ENCODE data around the gene NOLC1. TPM values are rescaled to one million over a fixed set of nuclear protein-coding genes. Genes with fewer than 3 reads are reported as not detected.

Gene NOLC1
- polyA plus RNA-seq, 1 experiment, result 47.5 TPM

- ChIA-PET POLR2A (interaction anchor here (1.1 kb wide), 1 partner anchor 13 kb away, joined by 3 read pairs; no protein-coding TSS in a partner anchor), CTCF (interaction anchor here (0.6 to 2.1 kb wide), 5 partner anchors 10 to 225 kb away, joined by 3 to 7 read pairs (median 5); no protein-coding TSS in a partner anchor)
- peaks cover 14% of the 10 kb centered on the region for H3K36me3 ChIP-seq (ENCODE audit: control insufficient read depth, insufficient read depth, low read length)
- TF ChIP-seq, protein P1, sequence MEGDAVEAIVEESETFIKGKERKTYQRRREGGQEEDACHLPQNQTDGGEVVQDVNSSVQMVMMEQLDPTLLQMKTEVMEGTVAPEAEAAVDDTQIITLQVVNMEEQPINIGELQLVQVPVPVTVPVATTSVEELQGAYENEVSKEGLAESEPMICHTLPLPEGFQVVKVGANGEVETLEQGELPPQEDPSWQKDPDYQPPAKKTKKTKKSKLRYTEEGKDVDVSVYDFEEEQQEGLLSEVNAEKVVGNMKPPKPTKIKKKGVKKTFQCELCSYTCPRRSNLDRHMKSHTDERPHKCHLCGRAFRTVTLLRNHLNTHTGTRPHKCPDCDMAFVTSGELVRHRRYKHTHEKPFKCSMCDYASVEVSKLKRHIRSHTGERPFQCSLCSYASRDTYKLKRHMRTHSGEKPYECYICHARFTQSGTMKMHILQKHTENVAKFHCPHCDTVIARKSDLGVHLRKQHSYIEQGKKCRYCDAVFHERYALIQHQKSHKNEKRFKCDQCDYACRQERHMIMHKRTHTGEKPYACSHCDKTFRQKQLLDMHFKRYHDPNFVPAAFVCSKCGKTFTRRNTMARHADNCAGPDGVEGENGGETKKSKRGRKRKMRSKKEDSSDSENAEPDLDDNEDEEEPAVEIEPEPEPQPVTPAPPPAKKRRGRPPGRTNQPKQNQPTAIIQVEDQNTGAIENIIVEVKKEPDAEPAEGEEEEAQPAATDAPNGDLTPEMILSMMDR (IDR thresholded peaks at IDR 0.05; ENCODE audit: insufficient read depth, low read depth, low read length), result no peak
- H3K27me3 ChIP-seq (ENCODE audit: control insufficient read depth, insufficient read depth, low read length), result no peaks in the 10 kb centered on the region
- H3K4me3 ChIP-seq (ENCODE audit: low read depth, low read length), result peak overlapping the region; percentile 73
- DNase-seq (ENCODE audit: low read depth), result no peak
Measured at GRCh38 chr10:102114861-102115618, 37.1 kb upstream of the NOLC1 start.

DNA sequence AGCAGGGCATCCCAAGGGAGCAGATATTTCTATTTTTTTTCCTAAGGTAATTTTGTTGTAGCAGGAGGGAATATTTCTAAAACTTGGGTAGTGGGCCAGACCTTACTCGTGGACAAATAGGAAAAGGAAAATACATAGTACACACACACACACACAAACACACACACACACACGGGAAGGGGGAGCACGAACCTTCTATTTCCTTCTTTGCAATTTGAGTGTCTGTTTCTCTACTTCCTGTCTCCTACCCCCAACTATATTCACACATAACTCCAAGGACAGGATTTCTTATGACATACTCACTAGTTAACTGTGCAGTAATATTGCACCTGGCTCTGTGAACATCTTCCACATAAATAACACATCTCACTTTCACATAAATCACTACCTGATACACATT is 36.4 kb upstream of the NOLC1 start:
- no peaks in the 10 kb centered on the region for H3K27me3 ChIP-seq (ENCODE audit: control insufficient read depth, insufficient read depth, low read length)
- ChIA-PET POLR2A (no interaction called here), CTCF (interaction anchor here (1.1 to 1.7 kb wide), 4 partner anchors 11 to 288 kb away, joined by 3 to 5 read pairs (median 3); no protein-coding TSS in a partner anchor)
- H3K4me3 ChIP-seq (ENCODE audit: low read depth, low read length), result no peak overlapping the region; the same call in 1 of the 2 replicates
- TF ChIP-seq, protein P1 (IDR thresholded peaks at IDR 0.05; ENCODE audit: insufficient read depth, low read depth, low read length), result no peak
- DNase-seq (ENCODE audit: low read depth), result no peak
- H3K36me3 ChIP-seq (ENCODE audit: control insufficient read depth, insufficient read depth, low read length), result peaks cover 7% of the 10 kb centered on the region

DNA sequence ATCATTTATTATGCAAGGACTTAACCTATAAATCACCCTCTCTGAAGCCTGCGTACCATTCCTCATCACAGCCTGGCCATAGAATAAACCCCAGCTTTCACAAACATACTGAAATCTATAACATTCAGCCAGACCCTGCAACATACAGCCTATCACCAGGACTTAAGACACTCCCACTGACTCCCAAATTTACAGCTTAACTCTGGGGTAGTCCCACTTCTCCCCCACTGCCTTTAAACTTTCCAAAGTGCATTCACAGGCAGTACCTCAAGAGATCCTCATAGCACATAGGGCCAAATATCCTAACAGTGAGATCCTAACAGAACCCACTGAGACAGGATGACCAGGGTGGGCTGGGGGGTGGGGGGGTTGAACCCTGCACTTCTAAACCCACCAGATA is 35.5 kb upstream of the NOLC1 start:
- TF ChIP-seq, protein P1 (IDR thresholded peaks at IDR 0.05; ENCODE audit: insufficient read depth, low read depth, low read length), result no peak
- DNase-seq (ENCODE audit: low read depth), result no peak
- no peak overlapping the region; the same call in 1 of the 2 replicates for H3K4me3 ChIP-seq (ENCODE audit: low read depth, low read length)
- no peaks in the 10 kb centered on the region for H3K27me3 ChIP-seq (ENCODE audit: control insufficient read depth, insufficient read depth, low read length)
- no peaks in the 10 kb centered on the region; the same call in none of the 2 replicates for H3K36me3 ChIP-seq (ENCODE audit: control insufficient read depth, insufficient read depth, low read length)
- ChIA-PET CTCF (interaction anchor here (1.2 to 1.7 kb wide), 2 partner anchors 29 to 287 kb away, joined by 3 read pairs; no protein-coding TSS in a partner anchor), POLR2A (no interaction called here)

DNA sequence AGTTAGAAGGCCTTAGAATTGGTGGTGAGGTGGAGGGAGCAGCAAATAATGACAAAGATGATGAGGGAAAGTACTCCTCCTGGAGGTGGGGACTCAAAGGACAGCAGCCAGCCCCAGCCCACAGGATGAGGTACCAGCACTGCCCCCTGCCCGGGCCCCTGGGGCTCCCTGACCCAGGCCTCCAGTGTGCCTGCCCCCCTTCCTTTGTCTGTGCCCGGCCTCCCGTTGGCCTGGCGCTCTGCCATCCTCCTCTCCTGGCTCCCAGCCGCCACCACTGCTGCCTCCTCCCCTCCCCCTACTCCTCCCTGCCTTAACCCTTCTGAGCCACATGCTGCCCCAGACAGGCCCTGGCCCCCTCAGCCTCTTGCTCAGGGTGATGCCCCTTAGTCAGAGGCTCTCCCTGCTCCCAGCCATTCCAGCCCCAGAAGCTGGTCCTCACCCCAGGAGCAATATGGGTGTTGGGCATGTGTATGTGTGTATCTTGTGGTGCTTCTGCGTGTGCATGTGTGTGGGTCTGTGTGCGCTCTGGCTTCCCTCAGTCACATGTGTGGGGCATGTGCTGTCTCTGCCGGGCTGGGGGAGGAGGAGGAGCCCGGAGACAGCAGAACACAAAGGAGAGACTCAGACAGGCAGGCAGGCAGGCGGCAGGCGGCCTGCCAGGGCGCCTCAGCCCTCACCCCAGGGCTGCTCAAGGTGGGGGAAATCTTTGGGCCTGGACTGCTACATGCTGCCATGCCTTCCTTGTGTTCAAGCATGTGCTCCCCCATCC is 34.6 kb upstream of the NOLC1 start:
- ChIA-PET POLR2A (no interaction called here), CTCF (interaction anchor here (1.7 kb wide), 1 partner anchor 28 kb away, joined by 3 read pairs; no protein-coding TSS in a partner anchor)
- no peak for DNase-seq (ENCODE audit: low read depth)
- TF ChIP-seq, protein P1 (IDR thresholded peaks at IDR 0.05; ENCODE audit: insufficient read depth, low read depth, low read length), result peak; percentile 42
- Histone ChIP-seq H3K36me3 (ENCODE audit: control insufficient read depth, insufficient read depth, low read length) (no peaks in the 10 kb centered on the region; the same call in none of the 2 replicates), H3K27me3 (ENCODE audit: control insufficient read depth, insufficient read depth, low read length) (no peaks in the 10 kb centered on the region), H3K4me3 (ENCODE audit: low read depth, low read length) (peak overlapping the region; percentile 97)

- no peak for DNase-seq (ENCODE audit: low read depth)
- ChIA-PET POLR2A (no interaction called here), CTCF (interaction anchor here (0.6 to 1.2 kb wide), 2 partner anchors 12 to 18 kb away, joined by 3 to 5 read pairs; no protein-coding TSS in a partner anchor)
- no peaks in the 10 kb centered on the region; the same call in 1 of the 2 replicates for H3K36me3 ChIP-seq (ENCODE audit: control insufficient read depth, insufficient read depth, low read length)
- peak overlapping the region; percentile 97 for H3K4me3 ChIP-seq (ENCODE audit: low read depth, low read length)
- TF ChIP-seq, protein P1 (IDR thresholded peaks at IDR 0.05; ENCODE audit: insufficient read depth, low read depth, low read length), result no peak
- no peaks in the 10 kb centered on the region for H3K27me3 ChIP-seq (ENCODE audit: control insufficient read depth, insufficient read depth, low read length)
Measured at GRCh38 chr10:102118867-102119266, 33.3 kb upstream of the NOLC1 start.

Measured in BJ (cell line).